NCI-H446 treated with DMSO at 0.1 percent for 48 hours (cell line): Measurements from ENCODE around the gene MIOS.
A peak's percentile ranks its signal among the peaks of the same experiment; 100 is the strongest.

ENCODE experiments used
- DNase-seq: peaks from one replicate; lab custom pipeline; 2025; lab: John Stamatoyannopoulos, UW

Gene MIOS

DNA sequence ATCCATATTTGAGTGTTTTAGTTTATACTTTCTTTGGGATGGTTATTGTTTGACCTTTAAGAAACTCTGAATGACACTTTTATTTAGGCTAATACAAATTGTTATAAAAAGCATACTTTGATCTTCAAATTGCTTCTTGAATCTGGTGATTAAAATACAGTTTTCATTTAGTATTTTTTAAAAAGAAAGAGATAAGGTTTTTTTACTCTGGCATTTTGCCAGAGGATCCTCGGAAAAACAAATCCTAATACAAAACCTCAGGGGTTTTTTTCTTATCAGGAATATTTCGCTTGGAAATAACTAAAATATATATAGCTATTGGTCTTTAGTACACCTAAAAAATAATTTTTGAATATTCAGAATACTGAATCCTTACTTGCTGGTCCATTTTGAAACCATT is 17.0 kb downstream of the MIOS start:
- DNase-seq = no peak

DNA sequence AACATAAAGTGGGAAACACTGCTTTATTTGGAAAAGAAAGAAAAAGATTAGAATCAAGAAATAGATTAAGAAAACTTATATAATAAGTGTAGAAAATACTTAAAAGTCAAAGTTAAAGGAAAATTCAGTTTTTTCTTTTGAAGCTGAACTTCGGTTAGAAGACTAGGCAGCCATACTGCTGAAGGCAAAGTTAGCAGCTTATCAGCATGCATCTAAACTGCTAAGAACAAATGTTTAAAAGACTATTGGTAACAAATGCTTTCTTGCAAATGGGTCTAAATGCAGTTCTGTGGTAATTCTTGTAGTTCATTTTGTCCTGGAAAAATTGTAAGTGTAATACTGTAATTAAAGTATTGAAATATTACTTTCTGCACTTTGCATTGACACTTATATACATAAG is 18.0 kb downstream of the MIOS start:
- no peak for DNase-seq

DNA sequence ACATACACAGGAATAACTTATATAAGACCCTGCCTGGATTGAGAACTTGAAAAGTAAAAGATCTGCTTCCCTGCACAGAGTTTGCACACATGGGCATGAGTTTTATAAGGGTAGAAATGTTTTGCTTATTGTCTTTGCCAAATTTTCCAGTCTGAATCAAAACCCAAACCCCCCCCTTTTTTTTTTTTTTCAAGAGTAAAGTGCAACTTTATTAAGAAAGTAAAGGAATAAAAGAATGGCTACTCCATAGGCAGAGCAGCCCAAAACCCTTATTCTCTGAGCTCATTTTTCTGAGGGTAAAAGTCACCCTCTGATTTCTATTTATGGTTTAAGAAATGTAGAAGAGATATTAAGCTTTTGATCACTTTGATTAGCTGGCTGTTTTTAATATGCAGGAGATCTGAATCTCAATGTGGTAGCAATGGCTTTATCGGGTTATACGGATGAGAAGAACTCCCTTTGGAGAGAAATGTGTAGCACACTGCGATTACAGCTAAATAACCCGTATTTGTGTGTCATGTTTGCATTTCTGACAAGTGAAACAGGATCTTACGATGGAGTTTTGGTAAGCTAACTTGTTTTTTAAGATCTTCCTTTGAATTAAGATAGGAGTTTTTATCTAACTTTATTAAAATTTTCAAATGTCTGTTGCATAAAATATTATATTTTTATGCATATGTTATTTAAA is 18.7 kb downstream of the MIOS start:
- no peak for DNase-seq

DNA sequence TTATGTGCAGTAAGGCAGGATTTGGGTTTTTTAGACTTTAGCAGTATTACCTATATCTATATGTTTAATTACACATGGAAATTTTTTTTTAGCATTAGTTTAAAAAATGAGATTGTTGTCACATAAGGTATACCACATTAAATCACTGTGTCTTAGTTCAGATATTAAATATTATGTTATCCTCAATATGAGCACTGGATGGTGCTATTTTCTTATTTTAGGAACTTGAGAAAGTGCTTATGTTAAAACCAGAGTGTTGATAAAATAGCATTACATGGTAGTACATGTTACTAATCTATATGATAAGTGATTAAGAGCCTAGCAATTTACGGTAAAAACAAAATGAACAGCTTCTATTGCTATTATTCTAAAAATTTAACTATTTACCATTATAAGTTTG is 28.8 kb downstream of the MIOS start:
- DNase-seq = no peak

DNA sequence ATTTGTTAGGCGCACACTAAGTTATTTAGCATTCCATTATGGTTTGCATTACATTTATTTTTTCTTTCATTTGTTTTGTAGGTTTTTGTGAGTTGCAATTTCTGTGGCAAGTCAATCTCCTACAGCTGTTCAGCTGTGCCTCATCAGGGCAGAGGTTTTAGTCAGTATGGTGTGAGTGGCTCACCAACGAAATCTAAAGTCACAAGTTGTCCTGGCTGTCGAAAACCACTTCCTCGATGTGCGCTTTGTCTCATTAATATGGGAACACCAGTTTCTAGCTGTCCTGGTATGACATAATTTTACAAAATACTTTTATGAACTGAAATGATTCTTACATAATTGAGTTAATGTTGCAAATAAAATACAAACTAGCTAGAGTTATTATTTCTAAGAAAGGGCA is 29.5 kb downstream of the MIOS start:
- no peak for DNase-seq

DNA sequence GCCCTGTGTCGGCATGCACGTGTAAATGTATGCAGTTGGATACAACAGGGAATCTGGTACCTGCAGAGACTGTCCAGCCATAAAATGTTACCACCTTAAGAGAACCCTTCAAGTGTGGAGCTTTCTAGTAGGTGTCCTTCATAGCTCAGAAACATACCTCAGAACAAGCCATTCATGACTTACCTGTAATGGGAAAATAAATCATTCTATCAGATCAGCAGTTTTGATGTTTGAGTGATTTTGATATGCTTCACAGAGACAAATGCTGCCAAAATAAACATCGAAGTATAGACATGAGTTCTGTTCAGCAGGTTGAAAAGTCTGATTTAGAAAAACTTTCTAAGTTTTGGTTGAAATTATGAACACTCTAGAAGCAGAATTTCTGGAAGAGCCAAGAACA is 40.3 kb downstream of the MIOS start:
- no peak for DNase-seq

DNA sequence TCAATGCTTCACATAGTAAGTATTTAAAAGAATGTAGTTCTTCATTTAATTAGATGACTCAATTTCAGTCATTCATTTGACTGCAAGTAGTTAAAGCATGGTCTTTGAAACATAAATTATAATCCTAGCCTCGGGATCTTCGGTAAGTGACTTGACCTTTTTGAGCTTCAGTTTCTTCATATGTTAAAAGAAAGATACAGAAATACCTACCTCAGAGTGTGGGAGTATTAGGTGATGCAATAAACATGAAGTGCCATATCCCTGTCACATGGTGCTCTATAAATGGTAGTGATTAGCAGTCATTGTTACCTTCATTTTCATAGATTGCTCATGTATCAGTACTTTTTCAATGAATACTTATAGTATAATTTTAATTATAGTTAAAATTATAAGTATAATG is 42.6 kb downstream of the MIOS start:
- DNase-seq = no peak

DNA sequence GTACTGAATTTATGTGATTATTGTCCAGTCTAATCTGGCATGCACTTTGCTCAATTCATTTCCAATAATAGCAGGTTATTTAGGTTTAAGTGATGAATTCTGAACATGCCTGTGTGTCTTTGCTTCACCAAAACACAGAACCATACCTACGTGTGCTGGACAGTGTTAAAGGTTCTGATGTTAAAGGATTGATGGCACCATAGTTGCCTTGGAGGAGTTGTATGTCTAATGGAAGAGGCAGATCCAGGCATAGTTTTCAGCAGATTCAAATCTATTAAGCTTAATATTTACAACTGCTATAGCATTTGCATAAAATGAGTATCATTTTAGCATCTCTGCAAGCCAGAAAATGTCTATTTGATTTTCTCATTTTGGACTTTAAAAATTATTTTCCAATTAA is 45.8 kb downstream of the MIOS start:
- no peak for DNase-seq

DNA sequence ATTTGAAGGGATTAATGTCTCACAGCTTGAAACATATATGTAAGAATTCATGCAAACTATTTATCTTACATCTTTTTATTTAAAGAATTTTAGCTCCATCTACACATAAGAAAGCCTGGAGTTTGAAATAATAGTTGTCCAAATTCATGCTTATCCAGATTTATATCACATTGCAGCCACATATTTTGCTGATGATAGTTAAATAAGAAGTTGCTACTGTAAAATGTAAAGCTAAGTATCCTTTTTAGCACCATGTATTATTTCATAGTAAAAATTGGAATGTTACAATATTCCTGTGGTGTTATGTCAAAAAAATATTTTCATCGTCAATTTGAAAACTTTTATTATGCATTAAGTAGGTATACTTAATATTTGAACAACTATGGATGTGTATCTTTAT is 46.5 kb downstream of the MIOS start:
- DNase-seq = no peak

DNA sequence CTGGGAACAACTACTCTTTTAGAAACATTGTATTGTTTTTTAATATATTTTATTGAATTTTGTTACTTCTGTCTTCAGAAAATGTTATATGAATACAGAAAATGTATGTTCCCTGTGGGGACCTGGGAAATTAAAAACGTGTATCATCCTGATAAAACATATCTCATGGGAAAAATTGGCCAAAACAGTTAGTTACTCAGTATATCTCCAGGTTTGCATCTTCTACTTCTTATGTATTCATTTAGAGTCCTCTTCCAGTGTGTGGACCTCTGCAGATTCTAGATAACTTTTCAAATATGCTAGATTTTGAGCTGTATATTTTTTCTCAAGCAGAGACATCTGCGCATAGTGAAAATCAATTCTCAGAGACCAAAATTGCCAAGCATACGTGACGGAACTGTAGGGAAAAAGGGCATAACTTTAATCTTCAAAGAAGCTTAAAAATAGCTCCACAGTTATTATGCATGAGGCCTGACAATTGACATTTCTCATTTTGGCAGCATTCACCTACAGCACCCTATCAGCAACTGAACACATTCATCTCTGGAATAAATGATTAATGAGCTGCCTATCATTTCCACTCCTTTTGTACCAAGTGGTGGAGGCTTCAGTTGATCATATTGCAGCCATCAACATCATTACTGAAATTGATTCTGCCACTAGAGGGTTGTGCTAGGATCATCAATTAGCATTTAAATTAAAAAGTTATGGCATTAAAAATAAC is 47.5 kb downstream of the MIOS start:
- DNase-seq = no peak

DNA sequence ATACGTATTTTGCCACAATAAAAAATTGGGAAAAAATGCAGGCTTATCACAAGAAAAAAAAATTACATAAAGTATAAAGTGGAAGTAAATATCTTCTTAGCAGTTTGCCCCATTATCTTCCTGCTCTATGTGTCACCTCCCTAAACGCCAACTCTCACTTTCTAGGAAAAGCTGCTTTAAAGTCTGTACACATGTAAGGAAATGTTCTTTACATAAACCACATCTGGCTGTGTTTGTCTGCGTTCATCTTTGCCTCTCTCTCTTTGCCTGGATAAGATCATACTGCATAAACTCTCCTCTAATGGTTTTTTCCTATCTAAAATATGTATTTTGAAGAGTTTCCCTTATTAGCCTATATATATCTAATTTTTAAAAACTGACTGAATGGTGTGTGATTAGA is 50.9 kb downstream of the MIOS start:
- DNase-seq = no peak

DNA sequence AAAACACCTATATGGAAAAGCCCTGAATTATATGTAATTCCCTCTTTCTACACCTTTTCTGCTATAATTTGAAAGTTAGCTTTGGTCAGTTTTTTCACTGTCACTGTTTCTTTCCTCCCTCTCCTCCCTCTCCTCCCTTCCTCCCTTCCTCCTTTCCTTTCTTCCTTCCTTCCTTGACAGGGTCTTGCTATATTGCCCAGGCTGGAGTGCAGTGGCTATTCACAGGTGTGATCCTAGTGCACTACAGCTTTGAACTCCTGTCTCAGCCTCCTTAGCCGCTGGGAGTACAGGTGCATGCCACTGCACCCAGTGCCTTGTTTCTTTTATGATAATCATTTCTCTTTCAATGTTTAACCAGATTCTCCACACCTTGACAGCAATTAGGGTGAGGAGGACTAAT is 51.7 kb downstream of the MIOS start:
- no peak for DNase-seq

DNA sequence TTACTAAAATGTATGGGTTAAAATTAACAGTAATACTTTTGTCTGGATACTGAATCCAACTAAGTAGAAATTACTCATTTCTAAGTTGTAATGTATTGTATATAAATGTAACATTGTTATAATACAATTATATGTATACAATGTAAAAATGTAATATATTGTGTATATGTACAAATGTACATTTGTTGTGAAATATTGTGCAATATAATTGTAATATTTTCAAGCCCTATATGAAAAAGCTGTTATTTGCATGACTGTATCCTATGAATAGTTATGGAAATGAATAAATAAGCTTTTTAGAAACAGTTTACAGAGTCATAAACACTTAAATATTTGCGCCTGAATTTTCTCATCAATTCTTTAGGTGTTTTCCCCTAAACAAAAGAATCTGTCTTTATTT is 53.6 kb downstream of the MIOS start:
- no peak for DNase-seq

DNA sequence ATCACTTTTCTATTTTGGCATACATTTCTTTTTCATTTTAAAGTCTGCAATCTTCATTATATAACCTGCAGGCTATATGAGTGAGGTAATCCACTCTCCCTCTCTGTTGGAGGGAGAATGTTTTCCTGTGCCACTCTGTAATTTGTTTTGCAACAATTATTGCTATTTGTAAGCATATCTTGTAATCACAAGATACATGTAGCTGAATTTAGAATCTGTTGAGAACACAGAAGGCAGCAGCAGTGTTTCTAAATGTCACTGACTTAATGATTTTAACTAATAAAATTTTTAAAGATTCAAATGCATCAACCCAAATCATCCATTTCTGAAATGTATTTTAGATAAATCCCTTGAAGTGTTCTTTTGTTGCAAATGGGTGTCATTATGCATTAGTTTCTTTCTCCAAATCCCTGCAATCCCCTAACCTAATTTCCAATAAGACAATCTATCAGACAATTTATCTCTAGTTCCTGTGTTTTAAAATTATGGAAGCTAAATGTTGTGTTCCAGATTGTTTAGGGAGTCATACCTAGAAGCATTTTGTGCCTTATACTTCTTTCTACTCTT is 54.0 kb downstream of the MIOS start:
- DNase-seq = no peak

DNA sequence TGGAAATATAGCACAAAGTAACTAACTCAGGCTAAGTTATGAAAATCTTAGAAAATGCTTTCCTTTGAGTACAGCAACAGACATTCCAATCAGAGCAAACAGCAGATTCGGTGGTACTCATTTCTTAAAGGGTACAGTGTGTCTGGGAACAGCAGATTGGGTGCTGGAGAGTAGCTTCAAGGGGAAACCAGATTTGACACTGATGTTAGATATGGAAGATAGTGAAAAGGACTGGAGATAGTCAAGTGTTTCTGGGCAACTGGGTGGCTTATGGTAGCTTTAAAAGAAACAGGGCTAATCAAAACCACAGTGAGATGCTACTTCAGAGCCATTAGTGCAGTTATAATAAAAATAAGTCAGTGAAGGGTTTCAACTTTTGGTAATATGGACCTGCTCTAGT is 61.8 kb downstream of the MIOS start:
- DNase-seq = no peak

DNA sequence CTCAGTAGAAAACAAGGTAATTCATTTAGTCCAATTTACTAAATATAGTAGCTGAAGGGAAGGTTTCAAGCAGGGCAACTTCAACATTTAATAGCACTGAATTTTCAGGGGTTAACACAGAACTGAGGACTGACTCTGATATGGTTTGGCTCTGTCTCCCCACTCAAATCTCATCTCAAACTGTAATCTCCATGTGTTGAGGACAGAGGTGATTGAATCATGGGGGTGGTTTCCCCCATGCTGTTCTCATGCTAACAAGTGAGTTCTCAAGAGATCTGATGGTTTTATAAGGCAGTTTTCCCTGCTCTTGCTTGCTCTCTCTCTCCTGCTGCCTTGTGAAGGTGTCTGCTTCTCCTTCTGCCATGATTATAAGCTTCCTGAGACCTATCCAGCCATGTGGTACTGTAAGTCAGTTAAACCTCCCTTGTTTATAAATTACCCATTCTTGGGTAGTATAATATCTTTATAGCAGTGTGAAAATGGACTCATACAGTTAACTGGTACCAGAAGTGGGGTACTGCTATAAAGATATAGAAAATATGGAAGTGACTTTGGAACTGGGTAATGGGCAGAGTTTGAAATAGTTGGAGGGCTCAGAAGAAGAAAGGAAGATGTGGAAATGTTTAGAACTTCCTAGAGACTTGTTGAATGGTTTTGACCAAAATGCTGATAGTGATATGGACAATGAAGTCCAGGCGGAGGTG is 64.1 kb downstream of the MIOS start:
- DNase-seq = no peak

DNA sequence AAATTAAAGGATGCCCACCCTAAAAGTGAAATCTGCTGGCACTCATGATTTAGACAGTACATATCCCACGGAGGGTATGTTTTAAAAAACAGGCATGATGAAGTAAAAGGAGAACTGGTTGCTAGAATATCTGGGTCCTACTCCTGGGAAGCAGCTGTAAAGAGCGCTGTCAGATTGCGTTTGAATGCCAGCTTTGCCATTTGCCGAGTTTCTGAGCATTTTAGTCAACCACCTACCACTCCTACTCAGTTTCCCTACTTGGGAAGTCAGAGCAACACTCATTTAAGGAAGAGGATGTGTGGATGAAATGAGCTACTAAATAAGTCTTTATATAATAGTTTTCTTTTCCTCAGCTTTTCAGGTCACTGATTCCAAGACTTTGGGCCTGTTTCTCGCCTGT is 72.7 kb downstream of the MIOS start:
- DNase-seq = no peak

DNA sequence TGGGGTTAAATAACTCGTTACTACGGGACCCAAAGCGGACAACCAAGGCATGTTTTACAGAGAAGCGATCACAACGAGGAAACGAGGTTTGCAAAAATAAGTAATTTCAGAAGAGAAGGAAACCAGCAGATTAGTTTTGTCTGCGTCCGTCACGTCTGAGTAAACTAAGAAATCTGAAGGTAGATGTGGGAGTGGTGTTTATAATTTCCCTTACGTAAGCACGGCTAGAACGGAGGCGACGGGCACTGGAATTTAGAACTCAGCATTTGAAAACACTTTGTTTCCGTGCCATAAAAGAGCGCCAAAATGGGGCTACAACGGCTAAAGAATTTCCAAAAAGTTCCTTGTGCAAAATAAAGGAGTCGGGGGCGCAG is 73.2 kb downstream of the MIOS start:
- peak; percentile 6 for DNase-seq

DNA sequence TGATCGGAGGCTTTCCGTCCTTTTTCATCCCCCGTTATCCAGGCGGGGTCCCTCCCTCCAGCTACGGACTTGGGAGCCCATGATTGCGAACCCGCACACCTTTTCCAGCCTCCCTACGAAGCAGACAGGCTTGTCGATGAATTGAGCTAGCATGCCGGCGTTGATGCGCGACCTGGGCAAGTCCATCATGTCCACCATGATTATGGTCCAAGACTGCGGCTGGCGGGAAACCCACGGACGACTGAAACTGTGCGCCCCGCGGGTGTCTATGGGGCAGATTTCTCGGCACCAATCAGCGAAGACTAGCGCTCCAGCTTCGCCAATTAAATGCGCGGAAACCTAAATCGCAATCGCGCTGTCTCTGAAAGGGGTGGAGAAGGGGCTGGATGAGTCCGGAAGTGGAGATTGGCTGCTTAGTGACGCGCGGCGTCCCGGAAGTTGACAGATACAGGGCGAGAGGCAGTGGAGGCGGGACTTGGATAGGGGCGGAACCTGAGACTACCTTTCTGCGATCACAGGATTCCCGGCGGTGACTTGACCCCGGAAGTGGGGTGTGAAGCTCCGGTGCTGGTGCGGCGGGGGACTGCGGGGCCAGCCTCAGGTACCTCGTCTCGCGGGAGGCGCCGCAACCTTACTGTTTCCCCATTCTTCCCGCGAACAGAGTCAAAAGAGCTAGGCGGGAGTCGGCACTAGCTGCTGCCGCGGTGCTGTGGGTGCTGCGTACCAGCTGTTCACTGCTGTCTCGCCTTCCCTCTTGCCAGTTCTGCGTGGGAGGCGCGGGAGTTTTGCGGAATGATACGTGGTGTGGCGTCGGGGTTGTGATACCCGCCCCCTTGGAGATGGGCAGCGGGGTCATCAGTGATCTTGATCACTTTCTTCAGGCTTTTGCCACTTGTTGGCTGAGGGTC is 73.8 kb downstream of the MIOS start, which contains the start of gene UMAD1:
TSS of gene UMAD1 (plus strand) at position 532 of the 908 bp plus-strand sequence. CDS start 32,620 bp downstream, outside the sequence.
- DNase-seq = peak; percentile 99

DNA sequence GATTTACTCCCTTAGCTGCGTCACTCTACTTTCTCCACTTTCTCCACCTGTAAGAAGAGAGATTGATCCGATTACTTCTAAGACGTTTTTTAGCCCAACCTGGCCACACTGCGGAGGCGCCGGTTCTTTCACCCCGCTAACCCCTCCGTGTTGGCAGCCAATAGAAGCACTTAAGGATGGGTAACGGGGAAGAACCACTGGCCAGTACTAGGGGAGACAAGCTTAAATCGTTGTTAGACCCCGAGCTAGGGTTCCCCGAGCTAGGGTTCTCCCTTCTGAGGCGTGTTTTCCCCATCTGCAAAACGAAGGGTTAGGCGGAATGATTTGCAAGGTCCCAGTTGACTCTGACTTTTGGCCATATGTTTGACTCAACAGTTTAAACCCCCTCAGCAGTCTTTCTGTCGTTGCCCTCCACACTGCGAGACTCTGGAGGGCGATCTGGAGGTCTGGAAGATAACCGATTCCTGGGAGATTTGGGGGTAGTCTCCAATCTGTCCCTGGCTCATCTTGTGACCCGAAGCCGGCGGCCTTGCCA is 74.5 kb downstream of the MIOS start:
- DNase-seq = no peak

DNA sequence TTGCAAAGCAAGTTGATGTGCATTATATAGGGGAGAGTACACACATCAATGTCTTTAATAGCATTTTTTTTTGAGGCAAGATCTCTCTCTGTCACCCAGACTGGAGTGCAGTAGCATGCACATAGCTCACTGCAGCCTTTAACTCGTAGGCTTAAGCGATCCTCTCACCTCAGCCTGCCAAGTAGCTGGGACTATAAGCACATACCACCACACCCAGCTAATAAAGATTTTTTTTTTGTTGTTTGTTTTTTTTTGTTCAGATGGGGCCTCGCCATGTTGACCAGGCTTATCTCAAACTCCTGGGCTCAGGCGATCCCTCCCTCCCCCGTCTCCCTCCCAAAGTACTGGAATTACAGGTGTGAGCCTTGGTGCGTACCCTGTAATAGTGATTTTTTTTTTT is 75.4 kb downstream of the MIOS start:
- no peak for DNase-seq
